GM19193 (cell line): ENCODE results near the gene SOWAHD.

Experiments
- POLR2A ChIP-seq: IDR thresholded peaks from 4 replicates; pipeline ENCODE4 v1.6.1; 2011; ENCODE audit not compliant: insufficient read depth, insufficient read length; ENCODE audit errors: extremely low read depth

Gene SOWAHD, protein sequence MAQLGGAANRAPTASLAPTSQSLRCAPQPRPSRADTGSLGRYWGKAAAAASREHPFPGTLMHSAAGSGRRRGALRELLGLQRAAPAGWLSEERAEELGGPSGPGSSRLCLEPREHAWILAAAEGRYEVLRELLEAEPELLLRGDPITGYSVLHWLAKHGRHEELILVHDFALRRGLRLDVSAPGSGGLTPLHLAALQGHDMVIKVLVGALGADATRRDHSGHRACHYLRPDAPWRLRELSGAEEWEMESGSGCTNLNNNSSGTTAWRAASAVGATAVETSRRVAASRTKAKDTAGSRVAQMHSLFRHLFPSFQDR

GRCh38 chrX:119757979-119758730 lies at the start of gene SOWAHD:
SOWAHD (plus strand) TSS chrX:119758588; CDS start chrX:119758668, 80 bp downstream.
- no peak for TF ChIP-seq POLR2A

DNA sequence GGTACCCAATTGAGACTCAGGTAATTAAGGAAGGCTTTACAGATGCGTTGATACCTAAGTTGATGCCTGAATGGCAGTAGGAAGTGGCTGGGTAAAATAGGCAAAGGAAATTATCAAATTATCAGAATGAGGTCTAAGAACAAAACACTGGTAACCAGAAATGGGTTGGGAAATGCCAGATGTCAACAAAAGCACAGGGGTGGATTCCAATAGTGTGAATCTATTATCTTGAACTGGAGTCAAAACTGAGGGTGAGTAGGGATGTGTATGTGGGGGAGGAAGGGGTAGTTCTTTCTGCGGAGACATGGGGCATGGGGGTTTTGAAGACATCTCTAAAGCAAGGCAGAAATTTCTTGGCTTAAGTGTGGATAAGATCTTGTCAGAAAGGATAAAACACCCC lies 49.5 kb upstream of the SOWAHD start:
- no peak for TF ChIP-seq POLR2A

GRCh38 chrX:119709630-119710029 lies 48.8 kb upstream of the SOWAHD start:
- TF ChIP-seq POLR2A: no peak

DNA sequence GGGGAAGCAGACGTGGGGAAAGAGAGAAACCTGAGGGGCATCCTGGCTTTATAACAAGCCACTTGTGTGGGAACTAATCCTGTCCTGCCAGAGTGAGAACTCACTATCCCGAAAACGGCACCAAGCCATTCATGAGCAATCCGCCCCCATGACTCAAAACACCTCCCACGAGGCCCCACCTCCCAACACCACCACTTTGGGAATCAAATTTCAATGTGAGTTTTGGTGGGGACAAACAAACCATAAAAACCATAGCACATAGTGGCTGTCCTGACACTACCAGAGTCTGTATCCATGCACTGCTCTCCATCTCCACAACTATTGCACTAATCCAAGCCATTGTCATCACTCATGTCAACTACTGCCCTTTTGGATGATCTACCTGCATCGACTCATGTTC lies 36.9 kb upstream of the SOWAHD start:
- TF ChIP-seq POLR2A: no peak

DNA sequence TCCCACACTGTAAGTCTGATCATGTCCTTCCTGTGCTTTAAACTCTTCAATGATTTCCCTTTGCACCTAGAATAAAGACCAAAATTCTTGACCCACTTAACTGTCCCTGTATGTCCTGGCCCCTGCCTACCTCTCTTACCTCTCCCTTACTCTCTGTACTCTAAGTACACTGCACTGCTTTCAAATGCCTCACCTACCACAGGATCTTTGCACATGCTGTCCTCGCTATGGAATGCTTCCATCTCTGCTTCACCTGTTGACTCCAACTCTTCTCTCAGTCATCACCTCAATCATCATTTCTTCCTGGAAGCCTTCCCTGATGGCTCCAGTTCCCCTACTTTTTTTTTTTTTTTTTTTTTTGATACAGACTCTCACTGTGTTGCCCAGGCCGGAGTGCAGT lies 36.5 kb upstream of the SOWAHD start:
- no peak for TF ChIP-seq POLR2A

- TF ChIP-seq POLR2A: no peak
These were observed 31.4 kb upstream of the SOWAHD start for GRCh38 chrX:119726900-119727555.

DNA sequence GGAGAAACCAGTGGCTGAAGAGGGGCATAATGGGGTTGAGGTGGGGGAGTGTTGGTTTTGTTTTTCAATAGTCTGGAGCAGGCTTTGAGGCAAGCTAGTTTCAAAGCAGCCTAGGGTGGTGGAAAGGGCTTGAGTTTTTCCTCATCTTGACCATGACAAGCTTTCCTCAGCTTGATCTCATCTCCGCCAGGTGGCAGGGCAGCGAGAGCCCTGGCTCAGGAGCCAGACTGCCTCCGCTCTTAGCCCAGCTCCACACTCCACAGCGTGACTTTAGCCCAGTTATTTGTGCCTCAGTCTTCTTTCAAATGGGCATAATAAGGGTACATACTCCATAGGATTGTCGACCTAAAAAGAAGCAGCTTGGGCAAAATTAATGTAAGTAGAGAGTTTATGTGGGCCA lies 29.9 kb upstream of the SOWAHD start:
- no peak for TF ChIP-seq POLR2A

DNA sequence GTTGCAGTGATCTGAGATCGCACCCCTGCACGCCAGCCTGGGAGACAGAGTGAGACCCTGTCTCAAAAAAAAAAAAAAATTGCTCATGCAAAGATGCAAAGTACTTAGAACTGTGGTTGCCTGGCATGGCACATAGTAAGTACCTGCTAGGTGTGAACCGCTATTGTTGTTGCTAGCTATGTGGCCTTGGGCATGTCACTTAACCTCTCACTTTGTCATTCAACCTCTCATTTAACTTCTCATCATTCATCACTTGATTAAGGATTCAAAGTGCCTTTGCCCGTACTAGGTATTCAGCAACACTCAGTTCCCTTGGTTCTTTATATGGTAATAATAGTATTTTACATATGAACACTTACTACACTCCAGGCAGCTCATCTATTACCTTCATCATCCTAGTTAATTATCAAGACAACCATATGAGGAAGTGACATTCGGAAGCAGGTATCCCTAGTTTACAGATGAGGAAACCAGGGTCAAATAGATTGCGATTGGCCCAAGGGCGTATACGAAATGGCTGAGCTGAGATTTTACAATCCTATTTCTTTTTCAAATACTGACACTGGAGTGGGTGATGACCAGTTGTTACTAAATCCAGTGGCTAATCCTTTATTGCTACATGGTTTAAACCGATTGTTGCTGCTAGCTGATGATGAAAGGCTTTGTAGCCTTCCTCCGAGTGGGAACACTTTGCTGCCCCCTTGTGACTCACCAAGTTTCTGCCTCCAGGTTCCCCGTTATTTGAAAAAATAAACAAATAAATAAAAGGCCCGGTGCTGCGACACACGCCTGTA lies 28.8 kb upstream of the SOWAHD start:
- TF ChIP-seq POLR2A: no peak

GRCh38 chrX:119734897-119735339 lies 23.5 kb upstream of the SOWAHD start:
- TF ChIP-seq POLR2A: no peak

DNA sequence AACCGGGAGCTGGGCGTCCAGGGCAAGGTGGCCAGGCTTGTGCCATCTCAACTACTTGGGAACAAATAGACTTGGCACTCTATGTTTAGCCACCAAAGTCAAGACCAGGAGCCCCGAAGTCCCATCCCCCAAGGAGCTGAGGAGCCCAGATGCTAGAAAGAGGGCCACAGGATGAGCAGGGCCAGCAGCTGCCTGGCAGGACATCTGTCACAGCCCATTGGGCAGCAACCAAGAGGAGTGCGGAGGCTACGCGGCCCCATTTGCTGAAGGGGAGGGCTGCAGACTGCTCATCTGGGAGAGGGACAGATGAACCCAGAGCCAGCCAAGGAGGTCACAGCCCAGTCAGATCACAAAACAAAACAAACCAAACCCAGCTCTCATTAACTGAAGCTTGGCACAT lies 22.9 kb upstream of the SOWAHD start:
- no peak for TF ChIP-seq POLR2A

- no peak for TF ChIP-seq POLR2A
These were observed 22.1 kb upstream of the SOWAHD start for GRCh38 chrX:119736206-119736764.

GRCh38 chrX:119738742-119739141 lies 19.6 kb upstream of the SOWAHD start:
- TF ChIP-seq POLR2A: no peak

DNA sequence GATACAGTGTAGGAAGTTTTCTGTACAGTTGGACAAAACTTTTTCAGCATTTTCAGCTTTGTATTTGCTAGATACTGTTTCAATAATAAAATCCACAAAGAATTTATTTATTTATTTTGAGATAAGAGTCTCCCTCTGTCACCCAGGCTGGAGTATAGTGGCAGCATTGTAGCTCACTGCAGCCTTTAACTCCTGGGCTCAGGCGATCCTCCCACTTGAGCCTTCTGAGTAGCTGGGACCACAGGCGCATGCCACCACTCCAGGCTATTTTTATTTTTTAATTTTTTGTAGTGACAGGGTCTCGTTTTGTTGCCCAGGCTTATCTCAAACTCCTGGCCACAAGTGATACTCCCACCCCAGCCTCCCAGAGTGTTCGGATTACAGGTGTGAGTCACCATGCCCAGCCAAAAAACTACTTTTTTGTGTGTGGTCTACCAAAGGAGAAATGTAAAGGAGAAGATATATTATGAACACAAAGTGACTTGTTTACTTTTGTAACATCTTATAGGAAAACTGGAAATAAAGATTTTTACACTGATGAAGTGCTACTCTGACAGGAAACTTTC lies 13.0 kb upstream of the SOWAHD start:
- no peak for TF ChIP-seq POLR2A

DNA sequence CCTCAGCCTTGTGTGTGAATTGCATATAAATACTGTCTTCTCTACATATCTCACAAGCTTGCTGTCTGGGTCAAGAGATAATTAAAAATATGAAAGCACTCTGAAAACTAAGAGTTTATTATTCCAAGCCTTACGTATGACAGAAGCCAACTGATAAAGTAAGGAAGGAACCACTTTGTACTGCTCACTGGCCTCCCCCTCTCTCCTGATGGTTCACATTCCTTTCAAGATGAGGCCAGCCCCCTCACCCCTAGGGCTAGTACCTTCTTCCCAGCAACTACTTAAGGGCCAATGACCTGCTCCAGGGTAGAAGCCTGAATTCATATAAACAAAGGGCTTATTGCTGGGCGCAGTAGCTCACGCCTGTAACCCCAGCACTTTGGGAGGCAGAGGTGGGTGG lies 5.4 kb upstream of the SOWAHD start:
- TF ChIP-seq POLR2A: no peak
